ENCODE measurements around the gene DNAI4. TPM values are rescaled to one million over a fixed set of nuclear protein-coding genes. Genes with fewer than 3 reads are reported as not detected.
"Not testable (repeated sequence)": the region's sequence is repeated elsewhere in the genome, so short reads cannot be mapped to it uniquely, and the experiment has no call there.

DNAI4 gene
- 1 to 10 TPM; 1.7 to 3.0 TPM for total RNA-seq

GRCh38 chr1:66924756-66925557, at the start of gene DNAI4, which contains the start of gene MIER1:
Gene DNAI4, minus strand, starts transcription at chr1:66924856. Its CDS starts 25 bp downstream, at chr1:66924831.
Gene MIER1, plus strand, starts transcription at chr1:66924990. Its CDS starts 39 bp downstream, at chr1:66925029.
- ATAC-seq (peak; percentile 96), DNase-seq (ENCODE audit: low spot score in 2 of 2) (peak; percentile 96 to 97)
- Mint-ChIP-seq H3K27ac (peak within 1 kb of the TSS; percentile 89 to 95), H3K9me3 (no peaks in the 10 kb centered on the region), H3K36me3 (peaks cover 0 to 12% of the 10 kb centered on the region in 2 donors)

GRCh38 chr1:66968574-66968973, 43.9 kb upstream of the DNAI4 start:
- Mint-ChIP-seq H3K27ac (no peak overlapping the region), H3K36me3 (peaks cover 25 to 51% of the 10 kb centered on the region in 2 donors), H3K9me3 (peaks cover 0 to 6% of the 10 kb centered on the region in 2 donors)
- no peak for ATAC-seq
- no peak for DNase-seq (ENCODE audit: low spot score in 2 of 2)

GRCh38 chr1:66966188-66966873, 41.7 kb upstream of the DNAI4 start:
- Mint-ChIP-seq H3K36me3 (peaks cover 35 to 58% of the 10 kb centered on the region in 2 donors), H3K27ac (peak overlapping the region in 1 of 2 donors; percentile 10)
- not testable (repeated sequence) for DNase-seq (ENCODE audit: low spot score in 2 of 2); H3K9me3 Mint-ChIP-seq; ATAC-seq

- Mint-ChIP-seq H3K27ac (no peak overlapping the region), H3K9me3 (no peaks in the 10 kb centered on the region), H3K36me3 (peaks cover 10 to 54% of the 10 kb centered on the region in 2 donors)
- DNase-seq (ENCODE audit: low spot score in 2 of 2): no peak
- no peak for ATAC-seq
Observed at GRCh38 chr1:66957938-66958337, 33.3 kb upstream of the DNAI4 start.

- Mint-ChIP-seq H3K36me3 (peaks cover 0 to 33% of the 10 kb centered on the region in 2 donors), H3K9me3 (no peaks in the 10 kb centered on the region), H3K27ac (peak overlapping the region; percentile 53 to 61)
- peak in 1 of 2 donors; percentile 83 for ATAC-seq
- DNase-seq (ENCODE audit: low spot score in 2 of 2): no peak
Observed at GRCh38 chr1:66954208-66954607, 29.6 kb upstream of the DNAI4 start.

GRCh38 chr1:66951513-66951912, 26.9 kb upstream of the DNAI4 start:
- DNase-seq (ENCODE audit: low spot score in 2 of 2) (no peak), ATAC-seq (no peak)
- Mint-ChIP-seq H3K27ac (peak overlapping the region in 1 of 2 donors; percentile 60), H3K9me3 (no peaks in the 10 kb centered on the region), H3K36me3 (peaks cover 5 to 33% of the 10 kb centered on the region in 2 donors)

- Mint-ChIP-seq H3K27ac (no peak overlapping the region), H3K36me3 (peaks cover 5 to 16% of the 10 kb centered on the region in 2 donors), H3K9me3 (no peaks in the 10 kb centered on the region)
- DNase-seq (ENCODE audit: low spot score in 2 of 2) (no peak), ATAC-seq (no peak)
Observed at GRCh38 chr1:66947267-66947666, 22.6 kb upstream of the DNAI4 start.

- ATAC-seq (no peak), DNase-seq (ENCODE audit: low spot score in 2 of 2) (no peak)
- peaks cover 10 to 26% of the 10 kb centered on the region in 2 donors for H3K36me3 Mint-ChIP-seq
- no peak overlapping the region for H3K27ac Mint-ChIP-seq
- no peaks in the 10 kb centered on the region for H3K9me3 Mint-ChIP-seq
Observed at GRCh38 chr1:66945316-66945715, 20.7 kb upstream of the DNAI4 start.

GRCh38 chr1:66944330-66945274, 19.9 kb upstream of the DNAI4 start:
- peaks cover 10 to 33% of the 10 kb centered on the region in 2 donors for H3K36me3 Mint-ChIP-seq
- no peak overlapping the region for H3K27ac Mint-ChIP-seq

GRCh38 chr1:66943361-66943969, 18.8 kb upstream of the DNAI4 start:
- H3K36me3 Mint-ChIP-seq: peaks cover 10 to 28% of the 10 kb centered on the region in 2 donors
- no peaks in the 10 kb centered on the region for H3K9me3 Mint-ChIP-seq
- H3K27ac Mint-ChIP-seq: peak overlapping the region; percentile 31 to 55
- no peak for ATAC-seq
- DNase-seq (ENCODE audit: low spot score in 2 of 2): no peak

More at GRCh38 chr1:66944330-66945274, 19.9 kb upstream of the DNAI4 start:
- ATAC-seq (no peak), DNase-seq (ENCODE audit: low spot score in 2 of 2) (no peak)
- H3K9me3 Mint-ChIP-seq: no peaks in the 10 kb centered on the region

- DNase-seq (ENCODE audit: low spot score in 2 of 2) (no peak), ATAC-seq (no peak)
- H3K9me3 Mint-ChIP-seq: no peaks in the 10 kb centered on the region
- peak overlapping the region in 1 of 2 donors; percentile 17 for H3K27ac Mint-ChIP-seq
- H3K36me3 Mint-ChIP-seq: peaks cover 5 to 28% of the 10 kb centered on the region in 2 donors
Observed at GRCh38 chr1:66940981-66941380, 16.3 kb upstream of the DNAI4 start.

- no peak for ATAC-seq
- Mint-ChIP-seq H3K36me3 (peaks cover 5 to 35% of the 10 kb centered on the region in 2 donors), H3K9me3 (no peaks in the 10 kb centered on the region), H3K27ac (no peak overlapping the region)
- DNase-seq (ENCODE audit: low spot score in 2 of 2): no peak
Observed at GRCh38 chr1:66938613-66939012, 14.0 kb upstream of the DNAI4 start.

GRCh38 chr1:66937529-66938234, 13.0 kb upstream of the DNAI4 start:
- ATAC-seq: no peak
- no peak for DNase-seq (ENCODE audit: low spot score in 2 of 2)
- H3K27ac Mint-ChIP-seq: peak overlapping the region; percentile 65 to 72
- peaks cover 5 to 35% of the 10 kb centered on the region in 2 donors for H3K36me3 Mint-ChIP-seq
- no peaks in the 10 kb centered on the region for H3K9me3 Mint-ChIP-seq

GRCh38 chr1:66933887-66934700, 9.4 kb upstream of the DNAI4 start:
- Mint-ChIP-seq H3K36me3 (peaks cover 16 to 36% of the 10 kb centered on the region in 2 donors), H3K27ac (peak overlapping the region; percentile 78 to 95), H3K9me3 (no peaks in the 10 kb centered on the region)

GRCh38 chr1:66932291-66932690, 7.6 kb upstream of the DNAI4 start:
- DNase-seq (ENCODE audit: low spot score in 2 of 2) (no peak), ATAC-seq (no peak)
- Mint-ChIP-seq H3K27ac (peak overlapping the region; percentile 94 to 95), H3K9me3 (no peaks in the 10 kb centered on the region), H3K36me3 (peaks cover 16 to 36% of the 10 kb centered on the region in 2 donors)

More at GRCh38 chr1:66933887-66934700, 9.4 kb upstream of the DNAI4 start:
- no peak for DNase-seq (ENCODE audit: low spot score in 2 of 2)
- no peak for ATAC-seq
